ENCODE data around the gene FSTL3. TPM values are rescaled to one million over a fixed set of nuclear protein-coding genes. Genes with fewer than 3 reads are reported as not detected.
A peak's percentile ranks its signal among the peaks of the same experiment; 100 is the strongest.

The FSTL3 gene
- total and polyA plus RNA-seq, 9 donors = 14.5 to 24.3 (median 18.5) TPM

GRCh38 chr19:652467-653389 is 23.5 kb upstream of the FSTL3 start:
- WGBS (ENCODE audit: insufficient coverage) = 93% methylated on average over 46 of the region's 54 CpGs
- no peaks in the 10 kb centered on the region for H3K27me3 ChIP-seq (ENCODE audit: control insufficient read depth, insufficient read depth, low read length)
- H3K27ac ChIP-seq (ENCODE audit: low read length) = no peak overlapping the region
- H3K4me1 ChIP-seq (ENCODE audit: control insufficient read depth, insufficient read depth, low read length) = peaks cover 20% of the 10 kb centered on the region
- H3K4me3 ChIP-seq (ENCODE audit: low read length) = no peak overlapping the region
- H3K36me3 ChIP-seq (ENCODE audit: control insufficient read depth, insufficient read depth, low read length) = peaks cover 51% of the 10 kb centered on the region
- no peaks in the 10 kb centered on the region for H3K9me3 ChIP-seq (replicated peaks; ENCODE audit: control insufficient read depth, low read depth, low read length)
- DNase-seq = no peak

- no peaks in the 10 kb centered on the region for H3K9me3 ChIP-seq (replicated peaks; ENCODE audit: control insufficient read depth, low read depth, low read length)
- H3K27me3 ChIP-seq (ENCODE audit: control insufficient read depth, insufficient read depth, low read length) = no peaks in the 10 kb centered on the region
- H3K4me3 ChIP-seq (ENCODE audit: low read length) = no peak overlapping the region
- H3K4me1 ChIP-seq (ENCODE audit: control insufficient read depth, insufficient read depth, low read length) = peaks cover 22% of the 10 kb centered on the region
- 79% methylated on average over 16 of the region's 17 CpGs for WGBS (ENCODE audit: insufficient coverage)
- peaks cover 51% of the 10 kb centered on the region for H3K36me3 ChIP-seq (ENCODE audit: control insufficient read depth, insufficient read depth, low read length)
- DNase-seq = no peak
- H3K27ac ChIP-seq (ENCODE audit: low read length) = peak overlapping the region; percentile 59
Observed at GRCh38 chr19:653425-653824, 22.8 kb upstream of the FSTL3 start.

- H3K4me1 ChIP-seq (ENCODE audit: control insufficient read depth, insufficient read depth, low read length) = peaks cover 36% of the 10 kb centered on the region
- DNase-seq = no peak
- H3K36me3 ChIP-seq (ENCODE audit: control insufficient read depth, insufficient read depth, low read length) = peaks cover 34% of the 10 kb centered on the region
- H3K27me3 ChIP-seq (ENCODE audit: control insufficient read depth, insufficient read depth, low read length) = no peaks in the 10 kb centered on the region
- WGBS (ENCODE audit: insufficient coverage) = 71% methylated on average over 17 of the region's 17 CpGs
- no peaks in the 10 kb centered on the region for H3K9me3 ChIP-seq (replicated peaks; ENCODE audit: control insufficient read depth, low read depth, low read length)
- no peak overlapping the region for H3K27ac ChIP-seq (ENCODE audit: low read length)
- no peak overlapping the region for H3K4me3 ChIP-seq (ENCODE audit: low read length)
Observed at GRCh38 chr19:655691-656090, 20.5 kb upstream of the FSTL3 start.

GRCh38 chr19:656751-657559 is 19.2 kb upstream of the FSTL3 start:
- 82% methylated on average over 34 of the region's 43 CpGs for WGBS (ENCODE audit: insufficient coverage)
- Histone ChIP-seq H3K4me3 (ENCODE audit: low read length) (no peak overlapping the region), H3K4me1 (ENCODE audit: control insufficient read depth, insufficient read depth, low read length) (peaks cover 48% of the 10 kb centered on the region), H3K9me3 (replicated peaks; ENCODE audit: control insufficient read depth, low read depth, low read length) (no peaks in the 10 kb centered on the region), H3K27me3 (ENCODE audit: control insufficient read depth, insufficient read depth, low read length) (no peaks in the 10 kb centered on the region), H3K36me3 (ENCODE audit: control insufficient read depth, insufficient read depth, low read length) (peaks cover 26% of the 10 kb centered on the region), H3K27ac (ENCODE audit: low read length) (no peak overlapping the region)
- DNase-seq = no peak

- Histone ChIP-seq H3K36me3 (ENCODE audit: control insufficient read depth, insufficient read depth, low read length) (peaks cover 19% of the 10 kb centered on the region), H3K9me3 (replicated peaks; ENCODE audit: control insufficient read depth, low read depth, low read length) (no peaks in the 10 kb centered on the region), H3K27ac (ENCODE audit: low read length) (no peak overlapping the region), H3K27me3 (ENCODE audit: control insufficient read depth, insufficient read depth, low read length) (no peaks in the 10 kb centered on the region), H3K4me1 (ENCODE audit: control insufficient read depth, insufficient read depth, low read length) (peaks cover 52% of the 10 kb centered on the region), H3K4me3 (ENCODE audit: low read length) (no peak overlapping the region)
- DNase-seq = no peak
- 86% methylated on average over 19 of the region's 19 CpGs for WGBS (ENCODE audit: insufficient coverage)
Observed at GRCh38 chr19:657611-658010, 18.6 kb upstream of the FSTL3 start.

GRCh38 chr19:658059-658839 is 17.9 kb upstream of the FSTL3 start:
- Histone ChIP-seq H3K27me3 (ENCODE audit: control insufficient read depth, insufficient read depth, low read length) (no peaks in the 10 kb centered on the region), H3K27ac (ENCODE audit: low read length) (no peak overlapping the region), H3K36me3 (ENCODE audit: control insufficient read depth, insufficient read depth, low read length) (peaks cover 13% of the 10 kb centered on the region), H3K4me1 (ENCODE audit: control insufficient read depth, insufficient read depth, low read length) (peaks cover 52% of the 10 kb centered on the region), H3K4me3 (ENCODE audit: low read length) (no peak overlapping the region), H3K9me3 (replicated peaks; ENCODE audit: control insufficient read depth, low read depth, low read length) (no peaks in the 10 kb centered on the region)
- 78% methylated on average over 33 of the region's 33 CpGs for WGBS (ENCODE audit: insufficient coverage)
- DNase-seq = no peak

GRCh38 chr19:658916-659839 is 17.0 kb upstream of the FSTL3 start:
- WGBS (ENCODE audit: insufficient coverage) = 75% methylated on average over 40 of the region's 50 CpGs
- peaks cover 53% of the 10 kb centered on the region for H3K4me1 ChIP-seq (ENCODE audit: control insufficient read depth, insufficient read depth, low read length)

GRCh38 chr19:660793-661426 is 15.3 kb upstream of the FSTL3 start:
- H3K27me3 ChIP-seq (ENCODE audit: control insufficient read depth, insufficient read depth, low read length) = no peaks in the 10 kb centered on the region
- peak overlapping the region; percentile 73 for H3K4me3 ChIP-seq (ENCODE audit: low read length)
- H3K36me3 ChIP-seq (ENCODE audit: control insufficient read depth, insufficient read depth, low read length) = peaks cover 5% of the 10 kb centered on the region
- 54% methylated on average over 19 of the region's 20 CpGs for WGBS (ENCODE audit: insufficient coverage)
- H3K4me1 ChIP-seq (ENCODE audit: control insufficient read depth, insufficient read depth, low read length) = peaks cover 63% of the 10 kb centered on the region
- no peaks in the 10 kb centered on the region for H3K9me3 ChIP-seq (replicated peaks; ENCODE audit: control insufficient read depth, low read depth, low read length)
- no peak for DNase-seq
- no peak overlapping the region for H3K27ac ChIP-seq (ENCODE audit: low read length)

More at GRCh38 chr19:658916-659839, 17.0 kb upstream of the FSTL3 start:
- Histone ChIP-seq H3K27ac (ENCODE audit: low read length) (no peak overlapping the region), H3K36me3 (ENCODE audit: control insufficient read depth, insufficient read depth, low read length) (peaks cover 5% of the 10 kb centered on the region), H3K27me3 (ENCODE audit: control insufficient read depth, insufficient read depth, low read length) (no peaks in the 10 kb centered on the region), H3K9me3 (replicated peaks; ENCODE audit: control insufficient read depth, low read depth, low read length) (no peaks in the 10 kb centered on the region), H3K4me3 (ENCODE audit: low read length) (no peak overlapping the region)
- DNase-seq = no peak

All from muscle of leg (tissue), 11 donors.